Breast epithelium (tissue), 3 donors: ENCODE measurements around the gene APOBR.
A peak's percentile ranks its signal among the peaks of the same experiment; 100 is the strongest.

Experiments
- POLR2A ChIP-seq: fragments of 450-650 bp; IDR thresholded peaks from one replicate; pipeline ENCODE4 v1.6.1; 2016; ENCODE audit warnings: antibody characterized with exemption, mild to moderate bottlenecking, moderate library complexity
- POLR2AphosphoS5 ChIP-seq, 3 donors: sonication (generic); formaldehyde crosslinking; IDR thresholded peaks; one replicate each; pipeline ENCODE4 v1.6.1; 2017; ENCODE audit warnings: antibody characterized with exemption in 3 of 3
- TF ChIP-seq, protein P1 (sequence below), 3 donors: fragments of 450-650 bp; IDR thresholded peaks; one replicate each; pipeline ENCODE4 v1.5.1; 2016 to 2017; ENCODE audit warnings: antibody characterized with exemption in 3 of 3, mild to moderate bottlenecking in 3 of 3, moderate library complexity in 3 of 3

DNA sequence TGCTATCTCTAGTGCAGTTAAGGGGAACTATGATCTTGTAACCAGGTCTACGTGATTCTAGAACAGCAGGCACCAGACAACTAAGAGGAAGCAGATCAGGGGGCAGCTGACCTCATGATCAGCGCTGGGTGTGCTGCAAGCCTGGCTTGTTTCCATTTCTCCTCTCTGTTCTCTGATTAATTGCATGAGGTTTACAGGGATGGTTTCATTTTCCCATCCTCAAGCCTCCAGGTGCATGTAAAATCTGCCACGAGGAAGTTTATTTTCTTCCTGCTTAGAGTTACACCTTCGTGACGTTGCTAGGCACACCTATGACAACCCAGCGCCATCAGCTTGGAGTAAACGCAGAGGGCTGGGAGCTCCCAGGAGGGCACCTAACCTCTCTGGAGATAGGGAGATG, 48.6 kb downstream of the APOBR start:
- TF ChIP-seq, protein P1, sequence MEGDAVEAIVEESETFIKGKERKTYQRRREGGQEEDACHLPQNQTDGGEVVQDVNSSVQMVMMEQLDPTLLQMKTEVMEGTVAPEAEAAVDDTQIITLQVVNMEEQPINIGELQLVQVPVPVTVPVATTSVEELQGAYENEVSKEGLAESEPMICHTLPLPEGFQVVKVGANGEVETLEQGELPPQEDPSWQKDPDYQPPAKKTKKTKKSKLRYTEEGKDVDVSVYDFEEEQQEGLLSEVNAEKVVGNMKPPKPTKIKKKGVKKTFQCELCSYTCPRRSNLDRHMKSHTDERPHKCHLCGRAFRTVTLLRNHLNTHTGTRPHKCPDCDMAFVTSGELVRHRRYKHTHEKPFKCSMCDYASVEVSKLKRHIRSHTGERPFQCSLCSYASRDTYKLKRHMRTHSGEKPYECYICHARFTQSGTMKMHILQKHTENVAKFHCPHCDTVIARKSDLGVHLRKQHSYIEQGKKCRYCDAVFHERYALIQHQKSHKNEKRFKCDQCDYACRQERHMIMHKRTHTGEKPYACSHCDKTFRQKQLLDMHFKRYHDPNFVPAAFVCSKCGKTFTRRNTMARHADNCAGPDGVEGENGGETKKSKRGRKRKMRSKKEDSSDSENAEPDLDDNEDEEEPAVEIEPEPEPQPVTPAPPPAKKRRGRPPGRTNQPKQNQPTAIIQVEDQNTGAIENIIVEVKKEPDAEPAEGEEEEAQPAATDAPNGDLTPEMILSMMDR (IDR thresholded peaks at IDR 0.05): no peak
- TF ChIP-seq POLR2AphosphoS5 (IDR thresholded peaks at IDR 0.05) (peak in 1 of 3 donors; percentile 52), POLR2A (no peak)
